ENCODE results near the gene XRCC5. TPM values are rescaled to one million over a fixed set of nuclear protein-coding genes. Genes with fewer than 3 reads are reported as not detected.

Gene XRCC5
- total RNA-seq, 3 donors from 2014 or later = 134 to 227 (median 188) TPM

DNA sequence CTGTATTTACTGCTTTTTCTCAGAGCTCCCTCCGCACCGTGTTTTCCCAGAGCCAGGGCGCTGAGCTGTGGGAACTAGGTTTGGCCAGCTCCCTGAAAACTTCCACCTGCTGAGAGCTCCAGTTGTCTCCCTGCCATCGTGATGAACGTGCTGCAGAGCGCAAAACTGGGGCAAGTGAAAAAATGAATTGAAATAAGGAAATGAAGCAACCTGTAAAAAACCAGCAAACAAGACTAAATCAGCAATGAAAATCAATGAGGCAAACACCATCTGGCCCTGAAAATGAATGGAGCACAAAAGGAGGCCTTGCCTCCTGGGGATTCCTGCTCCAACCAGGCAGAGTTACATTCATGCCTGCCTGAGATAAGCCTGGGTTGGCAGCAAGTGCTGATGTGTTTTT is 133.2 kb downstream of the XRCC5 start:
- Histone ChIP-seq H3K36me3 (no peaks in the 10 kb centered on the region), H3K4me1 (no peaks in the 10 kb centered on the region), H3K27ac (no peak overlapping the region), H3K4me3 (no peak overlapping the region), H3K27me3 (no peaks in the 10 kb centered on the region), H3K9me3 (no peaks in the 10 kb centered on the region)
- intact Hi-C loops (cut with DNase I; ENCODE audit: low total_unique reads) = no loop called here
- TF ChIP-seq POLR2AphosphoS5 (IDR thresholded peaks at IDR 0.05) (no peak), POLR2A (IDR thresholded peaks at IDR 0.05) (no peak)
- TF ChIP-seq, protein P1, sequence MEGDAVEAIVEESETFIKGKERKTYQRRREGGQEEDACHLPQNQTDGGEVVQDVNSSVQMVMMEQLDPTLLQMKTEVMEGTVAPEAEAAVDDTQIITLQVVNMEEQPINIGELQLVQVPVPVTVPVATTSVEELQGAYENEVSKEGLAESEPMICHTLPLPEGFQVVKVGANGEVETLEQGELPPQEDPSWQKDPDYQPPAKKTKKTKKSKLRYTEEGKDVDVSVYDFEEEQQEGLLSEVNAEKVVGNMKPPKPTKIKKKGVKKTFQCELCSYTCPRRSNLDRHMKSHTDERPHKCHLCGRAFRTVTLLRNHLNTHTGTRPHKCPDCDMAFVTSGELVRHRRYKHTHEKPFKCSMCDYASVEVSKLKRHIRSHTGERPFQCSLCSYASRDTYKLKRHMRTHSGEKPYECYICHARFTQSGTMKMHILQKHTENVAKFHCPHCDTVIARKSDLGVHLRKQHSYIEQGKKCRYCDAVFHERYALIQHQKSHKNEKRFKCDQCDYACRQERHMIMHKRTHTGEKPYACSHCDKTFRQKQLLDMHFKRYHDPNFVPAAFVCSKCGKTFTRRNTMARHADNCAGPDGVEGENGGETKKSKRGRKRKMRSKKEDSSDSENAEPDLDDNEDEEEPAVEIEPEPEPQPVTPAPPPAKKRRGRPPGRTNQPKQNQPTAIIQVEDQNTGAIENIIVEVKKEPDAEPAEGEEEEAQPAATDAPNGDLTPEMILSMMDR (IDR thresholded peaks at IDR 0.05) = no peak
- no peak for DNase-seq (ENCODE audit: low spot score in 2 of 2)

DNA sequence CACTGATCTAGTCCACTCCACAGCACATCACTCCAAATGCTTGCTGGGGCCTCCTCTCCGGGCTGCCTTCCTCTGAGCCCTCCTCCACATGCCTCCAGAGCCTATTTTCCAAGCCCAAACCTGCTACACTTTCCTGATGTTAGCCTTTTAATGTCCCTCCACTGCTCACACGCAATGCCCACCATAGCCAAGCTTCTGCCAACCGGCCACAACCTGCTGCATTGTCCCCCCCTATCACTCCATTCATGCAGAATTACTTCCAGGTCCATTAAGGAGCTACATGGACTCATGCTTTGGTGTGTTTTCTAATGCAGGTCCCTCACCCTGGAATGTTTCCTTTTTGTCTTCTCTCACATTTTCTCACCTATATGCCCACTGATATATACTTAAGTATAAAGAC is 133.9 kb downstream of the XRCC5 start:
- H3K27ac ChIP-seq = no peak overlapping the region

GRCh38 chr2:216245391-216245975 is 136.3 kb downstream of the XRCC5 start:
- Histone ChIP-seq H3K4me1 (no peaks in the 10 kb centered on the region), H3K9me3 (no peaks in the 10 kb centered on the region), H3K36me3 (no peaks in the 10 kb centered on the region), H3K4me3 (no peak overlapping the region), H3K27me3 (no peaks in the 10 kb centered on the region), H3K27ac (no peak overlapping the region)
- intact Hi-C loops (cut with DNase I; ENCODE audit: low total_unique reads) = loop anchor here (5.0 kb wide), 1 partner anchor 702 kb away; no protein-coding TSS in a partner anchor
- DNase-seq (ENCODE audit: low spot score in 2 of 2) = no peak
- TF ChIP-seq POLR2AphosphoS5 (IDR thresholded peaks at IDR 0.05) = no peak
- TF ChIP-seq, protein P1 (IDR thresholded peaks at IDR 0.05) = no peak

More for the DNA sequence above, 133.9 kb downstream of the XRCC5 start:
- no peak for DNase-seq (ENCODE audit: low spot score in 2 of 2)
- Histone ChIP-seq H3K27me3 (no peaks in the 10 kb centered on the region), H3K4me3 (no peak overlapping the region), H3K36me3 (no peaks in the 10 kb centered on the region), H3K4me1 (no peaks in the 10 kb centered on the region), H3K9me3 (no peaks in the 10 kb centered on the region)
- TF ChIP-seq, protein P1 (IDR thresholded peaks at IDR 0.05) = no peak
- TF ChIP-seq POLR2AphosphoS5 (IDR thresholded peaks at IDR 0.05) = no peak
- TF ChIP-seq POLR2A (IDR thresholded peaks at IDR 0.05) = no peak
- intact Hi-C loops (cut with DNase I; ENCODE audit: low total_unique reads) = no loop called here

DNA sequence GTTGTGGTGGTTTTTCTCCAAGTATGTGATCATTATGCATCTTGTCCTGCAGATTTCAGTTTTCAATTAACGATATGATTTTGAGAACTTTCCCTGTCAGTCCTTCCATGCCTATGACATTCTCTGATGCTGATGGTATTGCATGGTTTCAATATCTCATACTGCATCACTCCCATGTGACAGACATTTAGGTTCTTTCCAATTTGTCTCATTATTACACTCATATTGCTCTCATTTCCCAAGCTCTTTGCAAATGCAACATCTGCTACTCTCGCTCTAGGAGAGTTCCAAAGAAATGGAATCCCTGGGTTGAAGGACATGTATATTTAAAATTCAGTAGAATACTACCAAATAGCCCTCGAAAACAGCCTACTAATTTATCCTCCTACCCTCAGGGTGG is 137.6 kb downstream of the XRCC5 start:
- intact Hi-C loops (cut with DNase I; ENCODE audit: low total_unique reads) = loop anchor here (5.0 kb wide), 1 partner anchor 701 kb away; no protein-coding TSS in a partner anchor

More for the DNA sequence above, 137.6 kb downstream of the XRCC5 start:
- Histone ChIP-seq H3K4me1 (no peaks in the 10 kb centered on the region), H3K27me3 (no peaks in the 10 kb centered on the region), H3K4me3 (no peak overlapping the region), H3K36me3 (no peaks in the 10 kb centered on the region), H3K27ac (no peak overlapping the region), H3K9me3 (no peaks in the 10 kb centered on the region)
- TF ChIP-seq POLR2AphosphoS5 (IDR thresholded peaks at IDR 0.05) = no peak
- no peak for TF ChIP-seq POLR2A (IDR thresholded peaks at IDR 0.05)
- TF ChIP-seq, protein P1 (IDR thresholded peaks at IDR 0.05) = no peak
- DNase-seq (ENCODE audit: low spot score in 2 of 2) = no peak

Other genes starting within 250 kb of the XRCC5 start
- gene MREG, start 95.8 kb upstream of the XRCC5 start, total RNA-seq = 10 to 100 TPM in 2 of 3 donors, 1 to 10 TPM in 1; 3.8 to 30.1 (median 16.1) TPM
- gene PECR, start 27.5 kb upstream of the XRCC5 start, total RNA-seq = 10 to 100 TPM in 2 of 3 donors, 1 to 10 TPM in 1; 6.3 to 62.7 (median 10.2) TPM
- 1 to 10 TPM in 1 of 3 donors, under 1 TPM in 1, not detected in 1; 0.29 to 1.3 TPM for gene TMEM169, start 27.4 kb upstream of the XRCC5 start, total RNA-seq